NCI-H1417 treated with DMSO at 0.1 percent for 48 hours (cell line): ENCODE measurements around the gene ZNF222.

Experiments
- DNase-seq: peaks from one replicate; lab custom pipeline; 2025; lab: John Stamatoyannopoulos, UW

The ZNF222 gene

GRCh38 chr19:44025217-44025936, at the start of gene ZNF222:
ZNF222 (plus strand) TSS chr19:44025379; CDS start chr19:44025437, 58 bp downstream.
- DNase-seq, result peak; percentile 1

- DNase-seq, result no peak
These were observed 48.4 kb upstream of the ZNF222 start for GRCh38 chr19:43976732-43977131.

GRCh38 chr19:43983544-43983911, 41.7 kb upstream of the ZNF222 start:
- DNase-seq, result no peak

GRCh38 chr19:43983912-43984686, 41.1 kb upstream of the ZNF222 start, which contains the start of gene ZNF155:
ZNF155 (plus strand) TSS chr19:43984188; CDS start chr19:43988544, 4,356 bp downstream.
- peak; percentile 78 for DNase-seq

- DNase-seq, result no peak
These were observed 40.5 kb upstream of the ZNF222 start for GRCh38 chr19:43984687-43985000.

DNA sequence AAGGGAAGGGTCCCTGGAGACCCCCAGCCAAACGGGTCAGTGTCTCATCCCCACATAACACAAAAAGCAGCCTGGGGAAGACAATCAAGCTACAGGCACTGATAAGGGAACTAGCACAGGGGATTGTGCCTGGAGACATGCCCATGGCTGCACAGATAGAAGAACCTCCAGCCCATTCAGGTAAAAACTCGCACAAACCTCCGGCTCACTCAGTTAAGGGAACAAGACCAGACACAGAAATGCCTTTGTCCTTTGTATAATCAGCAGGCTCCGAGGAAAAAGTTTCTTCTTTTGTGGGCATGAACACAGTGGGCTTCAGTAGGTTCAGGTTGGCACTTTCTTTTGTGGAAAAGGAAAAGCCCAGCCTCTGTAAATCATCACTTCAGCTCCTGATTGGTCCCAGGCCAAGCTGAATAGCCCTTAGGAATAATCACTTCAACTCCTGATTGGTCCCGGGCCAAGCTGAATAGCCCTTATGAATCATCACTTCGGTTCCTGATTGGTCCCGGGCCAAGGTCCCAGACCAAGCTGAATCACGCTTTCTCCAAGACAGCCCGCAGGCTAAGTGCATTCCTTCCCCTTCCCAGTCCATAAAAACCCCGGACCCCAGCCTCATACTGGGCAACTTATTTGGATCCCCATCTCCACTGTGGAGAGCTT, 27.4 kb upstream of the ZNF222 start:
- no peak for DNase-seq

GRCh38 chr19:44002212-44002565, 23.0 kb upstream of the ZNF222 start:
- DNase-seq, result no peak

DNA sequence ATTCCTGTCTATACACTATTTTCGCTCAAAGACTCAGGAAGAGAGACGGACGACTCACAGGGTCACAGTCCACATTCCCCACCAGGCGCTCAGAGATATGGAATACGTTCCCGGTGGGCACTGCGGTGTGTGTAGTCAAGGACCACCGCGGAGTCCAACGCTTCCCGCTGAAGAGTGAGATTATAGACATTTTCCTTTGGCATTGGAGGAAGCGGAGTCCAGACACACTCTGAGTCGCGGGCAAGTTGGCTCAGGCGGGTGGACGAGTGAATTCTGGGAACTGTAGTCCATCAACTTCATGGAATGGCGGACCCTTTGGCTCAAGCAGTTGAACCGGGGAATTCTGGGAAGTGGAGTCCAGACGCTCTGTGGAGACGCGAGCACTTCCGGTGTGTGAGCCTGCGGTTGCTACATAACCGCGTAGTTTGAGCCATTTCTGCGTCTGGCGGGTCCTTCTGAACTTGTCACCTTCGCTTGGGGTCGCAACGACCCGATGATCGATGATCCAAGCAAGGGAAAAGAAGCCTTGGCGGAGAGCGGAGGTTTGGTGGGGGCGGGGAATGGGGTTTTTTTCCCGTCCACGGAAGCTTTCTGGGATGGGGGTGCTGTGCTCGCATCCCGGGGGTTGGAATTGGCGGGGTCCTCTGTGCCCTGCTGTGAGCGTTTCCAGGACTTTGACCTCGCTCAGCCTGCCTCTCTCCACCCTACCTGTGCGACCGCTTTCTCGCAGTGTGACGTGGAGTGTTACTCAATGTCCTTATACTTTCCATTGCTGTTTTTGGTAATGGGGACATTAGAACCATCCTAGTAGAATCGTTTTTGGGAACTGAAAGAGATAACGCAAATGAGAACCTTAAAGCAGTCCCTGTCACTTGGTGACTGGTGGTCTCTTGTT, 22.4 kb upstream of the ZNF222 start, which contains the start of gene ZNF230:
ZNF230 (plus strand) TSS at position 392 of the 895 bp plus-strand sequence. CDS start 4,122 bp downstream, outside the sequence.
- peak; percentile 29 for DNase-seq

DNA sequence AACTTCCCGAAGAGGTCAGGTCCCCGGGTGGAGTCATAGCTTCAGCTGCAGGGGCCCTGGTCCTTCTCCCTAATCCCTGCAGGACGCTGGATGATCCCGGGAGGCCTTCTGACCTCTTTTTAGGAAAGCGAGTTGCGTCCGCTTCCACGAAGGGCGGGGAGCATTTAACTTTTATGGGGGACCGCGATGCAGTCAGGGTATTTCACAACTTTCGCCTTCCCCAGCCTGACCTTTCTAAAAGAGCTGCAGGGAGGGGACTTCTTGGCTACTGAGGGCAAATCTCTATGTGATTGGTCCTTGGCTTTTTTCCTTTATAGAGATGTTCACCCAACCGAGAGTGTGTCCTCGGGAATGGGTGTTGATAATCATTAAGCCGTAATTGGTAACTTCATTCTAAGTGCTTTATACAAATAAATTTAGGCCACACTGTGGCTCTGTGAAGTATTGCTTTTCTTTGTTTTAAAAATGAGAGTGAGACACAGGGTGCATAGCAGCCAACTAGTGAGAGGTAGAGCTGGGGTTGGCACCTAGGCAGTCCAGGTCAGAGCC, 21.6 kb upstream of the ZNF222 start:
- DNase-seq, result no peak

GRCh38 chr19:44005973-44006372, 19.2 kb upstream of the ZNF222 start:
- no peak for DNase-seq

- no peak for DNase-seq
These were observed 17.7 kb upstream of the ZNF222 start for GRCh38 chr19:44007473-44007872.

- no peak for DNase-seq
These were observed 14.7 kb upstream of the ZNF222 start for GRCh38 chr19:44010468-44010867.

GRCh38 chr19:44019498-44019897, 5.7 kb upstream of the ZNF222 start:
- no peak for DNase-seq

GRCh38 chr19:44021221-44021620, 4.0 kb upstream of the ZNF222 start:
- no peak for DNase-seq

DNA sequence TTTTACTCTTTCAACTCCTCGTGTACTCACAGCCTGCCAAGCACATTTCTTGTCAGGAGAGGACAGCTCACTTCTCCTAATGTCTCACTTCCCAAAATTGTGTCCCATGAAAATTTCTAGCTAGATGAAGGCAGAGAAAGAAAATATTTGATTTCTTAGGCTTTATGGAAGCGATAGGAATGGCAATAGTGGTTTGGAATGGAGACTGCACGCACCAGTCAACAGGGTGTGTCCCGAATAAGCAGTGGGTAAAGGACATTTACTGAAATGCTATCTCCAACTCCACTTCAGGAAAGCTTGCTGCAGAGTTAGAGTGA, 321 bp upstream of the ZNF222 start:
- no peak for DNase-seq

DNA sequence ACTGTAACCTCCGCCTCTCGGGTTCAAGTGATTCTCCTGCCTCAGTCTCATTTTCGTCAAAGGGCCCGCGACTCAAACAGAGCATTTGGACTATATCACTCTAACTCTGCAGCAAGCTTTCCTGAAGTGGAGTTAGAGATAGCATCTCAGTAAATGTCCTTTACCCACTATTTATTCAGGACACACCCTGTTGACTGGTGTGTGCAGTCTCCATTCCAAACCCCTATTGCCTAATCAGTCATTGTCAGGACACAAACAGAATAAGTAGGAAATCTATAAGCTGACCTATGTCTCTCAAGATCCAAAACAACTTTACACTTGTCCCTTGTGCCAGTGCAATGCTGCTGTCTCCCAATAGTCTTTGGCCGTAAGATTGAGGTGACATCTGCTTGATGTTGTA, 1.4 kb downstream of the ZNF222 start:
- no peak for DNase-seq

DNA sequence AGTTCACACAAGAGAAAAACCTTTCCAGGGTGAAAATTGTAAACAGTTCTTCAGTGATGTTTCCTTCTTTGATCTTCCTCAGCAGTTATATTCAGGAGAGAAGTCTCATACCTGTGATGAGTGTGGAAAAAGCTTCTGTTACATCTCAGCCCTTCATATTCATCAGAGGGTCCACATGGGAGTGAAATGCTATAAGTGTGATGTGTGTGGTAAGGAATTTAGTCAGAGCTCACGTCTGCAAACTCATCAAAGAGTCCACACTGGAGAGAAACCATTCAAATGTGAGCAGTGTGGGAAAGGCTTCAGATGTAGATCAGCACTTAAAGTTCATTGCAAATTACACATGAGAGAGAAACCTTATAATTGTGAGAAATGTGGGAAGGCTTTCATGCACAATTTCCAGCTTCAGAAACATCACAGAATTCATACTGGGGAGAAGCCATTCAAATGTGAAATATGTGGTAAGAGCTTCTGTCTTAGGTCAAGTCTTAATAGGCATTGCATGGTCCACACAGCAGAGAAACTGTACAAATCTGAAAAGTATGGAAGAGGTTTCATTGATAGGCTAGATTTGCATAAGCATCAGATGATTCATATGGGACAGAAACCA, 6.9 kb downstream of the ZNF222 start:
- DNase-seq, result no peak

DNA sequence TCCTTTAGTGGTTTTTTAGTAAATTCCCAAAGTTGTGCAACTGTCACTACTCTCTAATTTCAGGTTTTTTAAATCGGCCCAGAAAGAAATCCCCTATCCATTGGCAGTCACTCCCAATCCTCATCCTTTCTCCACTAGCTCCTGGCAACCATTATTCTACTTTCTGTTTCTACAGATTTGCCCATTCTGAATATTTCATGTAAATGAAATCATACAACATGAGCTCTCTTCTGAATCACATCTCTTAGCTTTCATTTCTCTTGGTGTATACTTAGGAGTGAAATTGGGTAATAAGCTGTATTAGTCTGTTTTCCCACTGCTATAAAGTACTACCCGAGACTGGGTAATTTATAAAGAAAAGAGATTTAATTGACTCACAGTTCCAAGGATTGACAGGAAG, 17.0 kb downstream of the ZNF222 start:
- no peak for DNase-seq

GRCh38 chr19:44050740-44051649, 25.8 kb downstream of the ZNF222 start:
- DNase-seq, result no peak
